Measurements from ENCODE around the gene ZNF597. TPM values are rescaled to one million over a fixed set of nuclear protein-coding genes. Genes with fewer than 3 reads are reported as not detected.

The ZNF597 gene
- polyA plus RNA-seq, 3 donors: 0.80 to 1.0 (median 0.98) TPM

GRCh38 chr16:3465301-3465700 lies 22.0 kb upstream of the ZNF597 start:
- Mint-ChIP-seq H3K4me1 (peaks cover 42% of the 10 kb centered on the region), H3K9me3 (no peaks in the 10 kb centered on the region), H3K36me3 (peaks cover 28 to 42% of the 10 kb centered on the region in 2 donors), H3K27ac (peak overlapping the region in 1 of 7 donors; percentile 10), H3K27me3 (ENCODE audit: low read depth in 3 of 3) (no peaks in the 10 kb centered on the region), H3K4me3 (no peak overlapping the region)
- H3K9ac ChIP-seq (ENCODE audit: insufficient read depth, low read length, poor library complexity, severe bottlenecking): no peak overlapping the region
- WGBS (ENCODE audit: insufficient coverage): 90% methylated on average over 8 of the region's 12 CpGs
- TF ChIP-seq, protein P1, sequence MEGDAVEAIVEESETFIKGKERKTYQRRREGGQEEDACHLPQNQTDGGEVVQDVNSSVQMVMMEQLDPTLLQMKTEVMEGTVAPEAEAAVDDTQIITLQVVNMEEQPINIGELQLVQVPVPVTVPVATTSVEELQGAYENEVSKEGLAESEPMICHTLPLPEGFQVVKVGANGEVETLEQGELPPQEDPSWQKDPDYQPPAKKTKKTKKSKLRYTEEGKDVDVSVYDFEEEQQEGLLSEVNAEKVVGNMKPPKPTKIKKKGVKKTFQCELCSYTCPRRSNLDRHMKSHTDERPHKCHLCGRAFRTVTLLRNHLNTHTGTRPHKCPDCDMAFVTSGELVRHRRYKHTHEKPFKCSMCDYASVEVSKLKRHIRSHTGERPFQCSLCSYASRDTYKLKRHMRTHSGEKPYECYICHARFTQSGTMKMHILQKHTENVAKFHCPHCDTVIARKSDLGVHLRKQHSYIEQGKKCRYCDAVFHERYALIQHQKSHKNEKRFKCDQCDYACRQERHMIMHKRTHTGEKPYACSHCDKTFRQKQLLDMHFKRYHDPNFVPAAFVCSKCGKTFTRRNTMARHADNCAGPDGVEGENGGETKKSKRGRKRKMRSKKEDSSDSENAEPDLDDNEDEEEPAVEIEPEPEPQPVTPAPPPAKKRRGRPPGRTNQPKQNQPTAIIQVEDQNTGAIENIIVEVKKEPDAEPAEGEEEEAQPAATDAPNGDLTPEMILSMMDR (IDR thresholded peaks at IDR 0.05): no peak
- no peaks in the 10 kb centered on the region for H3K9me3 ChIP-seq (replicated peaks in 1 of 2; ENCODE audit: control insufficient read depth in 1 of 2, insufficient read depth in 1 of 2, low read length in 2 of 2)
- H3K4me2 ChIP-seq (replicated peaks; ENCODE audit: extremely low read depth, low read length, poor library complexity, severe bottlenecking): no peak overlapping the region
- H4K20me1 ChIP-seq (ENCODE audit: insufficient read depth, low read length): peaks cover 100% of the 10 kb centered on the region
- intact Hi-C loops (cut with micrococcal nuclease): no loop called here
- no peaks in the 10 kb centered on the region for H3K27me3 ChIP-seq (ENCODE audit: control insufficient read depth in 2 of 2, insufficient read depth in 2 of 2, low read length in 2 of 2)
- peaks cover 20 to 38% of the 10 kb centered on the region in 2 donors for H3K36me3 ChIP-seq (replicated peaks in 1 of 2; ENCODE audit: control insufficient read depth in 1 of 2, insufficient read depth in 2 of 2, low read length in 2 of 2)
- H2AFZ ChIP-seq (ENCODE audit: insufficient read depth, low read depth, low read length, poor library complexity, severe bottlenecking): no peak overlapping the region
- no peak for DNase-seq
- H3K79me2 ChIP-seq (ENCODE audit: insufficient read depth, low read length): peaks cover 100% of the 10 kb centered on the region
- no peak overlapping the region for H3K27ac ChIP-seq (ENCODE audit: low read depth in 1 of 2, low read length in 2 of 2)
- no peak overlapping the region for H3K4me3 ChIP-seq (replicated peaks in 1 of 3; ENCODE audit: low read depth in 2 of 3, low read length in 3 of 3)
- H3K4me1 ChIP-seq (ENCODE audit: control insufficient read depth in 1 of 2, insufficient read depth in 2 of 2, low read length in 2 of 2): peaks cover 10 to 14% of the 10 kb centered on the region in 2 donors

DNA sequence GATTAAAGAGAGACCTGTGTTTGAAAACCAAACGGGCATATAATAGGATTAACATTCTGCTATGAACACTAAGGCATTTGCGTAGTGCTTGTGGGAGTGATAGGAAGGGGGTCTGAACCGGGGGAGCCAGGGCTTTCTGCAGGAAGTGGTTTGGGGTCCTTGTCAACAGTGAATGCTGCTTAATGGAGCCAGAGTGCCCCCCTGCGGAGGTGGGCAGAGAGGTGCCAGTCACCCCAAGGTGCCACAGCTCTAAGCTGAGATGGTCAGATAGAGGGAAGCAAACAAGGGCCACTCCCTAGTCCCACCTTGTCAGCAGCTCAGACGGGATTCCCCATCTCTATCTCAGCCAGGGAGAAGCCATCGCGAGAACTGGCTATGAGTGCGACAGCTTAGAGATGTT lies 17.8 kb upstream of the ZNF597 start:
- TF ChIP-seq, protein P1 (IDR thresholded peaks at IDR 0.05): no peak
- Mint-ChIP-seq H3K27me3 (ENCODE audit: low read depth in 3 of 3) (no peaks in the 10 kb centered on the region), H3K4me1 (peaks cover 62% of the 10 kb centered on the region), H3K27ac (peak overlapping the region in 4 of 7 donors; percentile 8 to 60 (median 46)), H3K4me3 (no peak overlapping the region), H3K9me3 (no peaks in the 10 kb centered on the region), H3K36me3 (peaks cover 13 to 17% of the 10 kb centered on the region in 2 donors)
- Histone ChIP-seq H3K4me1 (ENCODE audit: control insufficient read depth in 1 of 2, insufficient read depth in 2 of 2, low read length in 2 of 2) (peaks cover 35 to 48% of the 10 kb centered on the region in 2 donors), H4K20me1 (ENCODE audit: insufficient read depth, low read length) (peaks cover 78% of the 10 kb centered on the region), H3K79me2 (ENCODE audit: insufficient read depth, low read length) (peaks cover 89% of the 10 kb centered on the region), H3K36me3 (replicated peaks in 1 of 2; ENCODE audit: control insufficient read depth in 1 of 2, insufficient read depth in 2 of 2, low read length in 2 of 2) (peaks cover 6 to 10% of the 10 kb centered on the region in 2 donors), H2AFZ (ENCODE audit: insufficient read depth, low read depth, low read length, poor library complexity, severe bottlenecking) (no peak overlapping the region), H3K9me3 (replicated peaks in 1 of 2; ENCODE audit: control insufficient read depth in 1 of 2, insufficient read depth in 1 of 2, low read length in 2 of 2) (no peaks in the 10 kb centered on the region), H3K27me3 (ENCODE audit: control insufficient read depth in 2 of 2, insufficient read depth in 2 of 2, low read length in 2 of 2) (no peaks in the 10 kb centered on the region), H3K4me3 (replicated peaks in 1 of 3; ENCODE audit: low read depth in 2 of 3, low read length in 3 of 3) (no peak overlapping the region), H3K27ac (ENCODE audit: low read depth in 1 of 2, low read length in 2 of 2) (no peak overlapping the region), H3K9ac (ENCODE audit: insufficient read depth, low read length, poor library complexity, severe bottlenecking) (no peak overlapping the region), H3K4me2 (replicated peaks; ENCODE audit: extremely low read depth, low read length, poor library complexity, severe bottlenecking) (no peak overlapping the region)
- WGBS (ENCODE audit: insufficient coverage): 7% methylated on average over 2 of the region's 8 CpGs
- DNase-seq: peak in 1 of 3 donors; percentile 58
- intact Hi-C loops (cut with micrococcal nuclease): loop anchor here in 1 of 2 donors (5.0 kb wide), 1 partner anchor 36 kb away; the partner anchor contains the start of gene C16orf90
